SK-N-SH (cell line): Measurements from ENCODE around the gene TGFBR3. TPM values are rescaled to one million over a fixed set of nuclear protein-coding genes. Genes with fewer than 3 reads are reported as not detected.

Experiments
- CTCF ChIA-PET: fragments of 300-600, 350-600 bp; formaldehyde crosslinking; extraction: SDS; loops from one replicate; lab custom pipeline; 2021; lab: Yijun Ruan, JAX
- POLR2A ChIA-PET: fragments of 350-600 bp; sonication (Branson Sonifier 250); formaldehyde crosslinking; extraction: SDS; loops from one replicate; lab custom pipeline; 2020; ENCODE audit warnings: antibody characterized with exemption, inconsistent platforms; lab: Yijun Ruan, JAX
- DNase-seq: peaks from one replicate; pipeline ENCODE4 v3.0.0; 2012
- H2AFZ ChIP-seq: fragments of 200-600 bp; sonication (generic); 2 replicates; pipeline ENCODE4 v1.8.1; 2016; ENCODE audit warnings: antibody characterized with exemption, mild to moderate bottlenecking, low read depth
- H3F3A ChIP-seq: fragments of 200-600 bp; sonication (generic); replicated peaks from 2 replicates; pipeline ENCODE3; 2016; ENCODE audit warnings: antibody characterized with exemption, mild to moderate bottlenecking; ENCODE audit not compliant: insufficient read depth
- H3K27ac ChIP-seq, 2 experiments: fragments of 200-500 bp in 1 of 2; fragments of 200-600 bp in 1 of 2; sonication (Bioruptor generic) in 1 of 2; sonication (generic), shearing (Covaris generic) in 1 of 2; 2 replicates each; pipeline versions ENCODE4 v1.5.1 to v1.6.1; 2014 to 2016; ENCODE audit warnings: low read depth in 2 of 2, inconsistent platforms in 1 of 2, low read length in 1 of 2, mild to moderate bottlenecking in 1 of 2, mixed read lengths in 1 of 2
- H3K27me3 ChIP-seq: fragments of 200-600 bp; sonication (generic), shearing (Covaris generic); 2 replicates; pipeline ENCODE4 v1.6.1; 2016; ENCODE audit warnings: mixed run types; ENCODE audit not compliant: insufficient read depth
- H3K36me3 ChIP-seq, 2 experiments: fragments of 200-500 bp in 1 of 2; fragments of 200-600 bp in 1 of 2; sonication (Bioruptor generic) in 1 of 2; sonication (generic) in 1 of 2; replicated peaks in 1 of 2; 2 replicates each; pipeline versions ENCODE3 to v1.5.1; 2014 to 2016; ENCODE audit warnings: low read length in 1 of 2, mild to moderate bottlenecking in 1 of 2; ENCODE audit not compliant: insufficient read depth in 2 of 2, control insufficient read depth in 1 of 2
- H3K4me1 ChIP-seq, 2 experiments: fragments of 200-500 bp in 1 of 2; fragments of 200-600 bp in 1 of 2; sonication (Bioruptor generic) in 1 of 2; sonication (generic), shearing (Covaris generic) in 1 of 2; 2 replicates each; pipeline versions ENCODE4 v1.5.1 to v1.6.1; 2014 to 2016; ENCODE audit warnings: low read depth in 1 of 2, low read length in 1 of 2, mixed run types in 1 of 2; ENCODE audit not compliant: insufficient read depth in 2 of 2, control insufficient read depth in 1 of 2
- H3K4me2 ChIP-seq: fragments of 200-600 bp; sonication (generic), shearing (Covaris generic); 2 replicates; pipeline ENCODE4 v1.6.1; 2017; ENCODE audit warnings: mixed run types
- H3K4me3 ChIP-seq, 2 experiments: fragments of 200-500 bp in 1 of 2; fragments of 200-600 bp in 1 of 2; sonication (Bioruptor generic) in 1 of 2; sonication (generic), shearing (Covaris generic) in 1 of 2; 2 replicates each; pipeline versions ENCODE4 v1.5.1 to v1.8.1; 2014 to 2016; ENCODE audit warnings: low read depth in 2 of 2, inconsistent platforms in 1 of 2, low read length in 1 of 2, mild to moderate bottlenecking in 1 of 2, mixed read lengths in 1 of 2, moderate library complexity in 1 of 2
- H3K79me2 ChIP-seq: fragments of 200-600 bp; sonication (generic); 2 replicates; pipeline ENCODE4 v1.8.1; 2017; ENCODE audit warnings: mild to moderate bottlenecking; ENCODE audit not compliant: insufficient read depth
- H3K9ac ChIP-seq: fragments of 200-600 bp; sonication (generic); 2 replicates; pipeline ENCODE4 v1.6.1; 2017; ENCODE audit warnings: mixed run types
- H3K9me2 ChIP-seq: fragments of 200-600 bp; sonication (generic); 2 replicates; pipeline ENCODE4 v1.6.1; 2017; ENCODE audit warnings: mixed run types
- H3K9me3 ChIP-seq: fragments of 200-600 bp; sonication (generic); 2 replicates; pipeline ENCODE4 v1.6.1; 2017; ENCODE audit warnings: mixed run types, mild to moderate bottlenecking, moderate library complexity
- H4K20me1 ChIP-seq: fragments of 200-600 bp; sonication (generic); 2 replicates; pipeline ENCODE4 v1.6.1; 2017; ENCODE audit warnings: mild to moderate bottlenecking, mixed run types; ENCODE audit not compliant: insufficient read depth
- ELF1 ChIP-seq: IDR thresholded peaks from 2 replicates; pipeline ENCODE4 v1.4.0; 2012
- FOXM1 ChIP-seq: IDR thresholded peaks from 2 replicates; pipeline ENCODE4 v1.4.0; 2012; ENCODE audit warnings: low read depth, mild to moderate bottlenecking
- GABPA ChIP-seq: IDR thresholded peaks from 2 replicates; pipeline ENCODE4 v1.4.0; 2012; ENCODE audit warnings: low read depth, mild to moderate bottlenecking
- IRF3 ChIP-seq: fragments of 150-350 bp; IDR thresholded peaks from 2 replicates; pipeline ENCODE4 v1.6.1; 2016; ENCODE audit warnings: mild to moderate bottlenecking, low read depth, low read length
- JUND ChIP-seq: IDR thresholded peaks from 2 replicates; pipeline ENCODE4 v1.4.0; 2012
- MEF2A ChIP-seq: IDR thresholded peaks from 2 replicates; pipeline ENCODE4 v1.4.0; 2012; ENCODE audit warnings: low read depth, borderline replicate concordance
- MXI1 ChIP-seq: IDR thresholded peaks from 2 replicates; pipeline ENCODE4 v1.6.1; 2012; ENCODE audit warnings: mild to moderate bottlenecking, low read depth, low read length, improper control_type of control experiment
- NFIC ChIP-seq: IDR thresholded peaks from 2 replicates; pipeline ENCODE4 v1.4.0; 2012; ENCODE audit warnings: borderline replicate concordance
- NRF1 ChIP-seq: IDR thresholded peaks from 2 replicates; pipeline ENCODE4 v1.6.1; 2012; ENCODE audit warnings: low read depth, mild to moderate bottlenecking, low read length
- PBX3 ChIP-seq: IDR thresholded peaks from 2 replicates; pipeline ENCODE4; 2012
- POLR2AphosphoS5 ChIP-seq: IDR thresholded peaks from 2 replicates; pipeline ENCODE4 v1.6.1; 2012; ENCODE audit warnings: low read depth, low read length
- RCOR1 ChIP-seq: fragments of 150-350 bp; IDR thresholded peaks from 2 replicates; pipeline ENCODE4 v1.6.1; 2017; ENCODE audit warnings: antibody characterized with exemption, low read length
- REST ChIP-seq: IDR thresholded peaks from 2 replicates; pipeline ENCODE4 v1.6.1; 2012; ENCODE audit warnings: mild to moderate bottlenecking, low read depth, low read length, moderate library complexity
- RFX5 ChIP-seq: IDR thresholded peaks from 2 replicates; pipeline ENCODE4 v1.6.1; 2012; ENCODE audit warnings: mild to moderate bottlenecking, improper control_type of control experiment, low read length
- RXRA ChIP-seq: IDR thresholded peaks from 2 replicates; pipeline ENCODE4 v1.4.0; 2012; ENCODE audit warnings: low read depth, mild to moderate bottlenecking, borderline replicate concordance
- SMC3 ChIP-seq: IDR thresholded peaks from 2 replicates; pipeline ENCODE4 v1.6.1; 2012; ENCODE audit warnings: low read depth, low read length, improper control_type of control experiment
- TCF12 ChIP-seq: IDR thresholded peaks from 2 replicates; pipeline ENCODE4 v1.4.0; 2012
- ZBTB33 ChIP-seq: IDR thresholded peaks from 2 replicates; pipeline ENCODE4 v1.4.0; 2012; ENCODE audit warnings: low read depth, borderline replicate concordance
- WGBS: methylation state at CpG from one replicate; pipeline ENCODE4 v1.1.6; 2017; ENCODE audit warnings: low lambda C conversion rate; 5-methylcytosine and 5-hydroxymethylcytosine counted together
- polyA plus RNA-seq, 3 experiments: library from polyadenylated mRNA; depleted of rRNA; stranded (reverse); fragments of >200 nt; gene quantifications; 2 replicates each; pipeline ENCODE4 v1.2.3, GENCODE V29; 2012
- TF ChIP-seq, protein P1 (sequence below): fragments of 200-600 bp; sonication (generic); IDR thresholded peaks from 2 replicates; pipeline ENCODE4 v1.6.1; 2017; ENCODE audit warnings: antibody characterized with exemption, mild to moderate bottlenecking, moderate library complexity

Gene TGFBR3
- polyA plus RNA-seq, 1 of the 3 experiments (the other 2 are of a cell fraction), result 0.07 TPM

DNA sequence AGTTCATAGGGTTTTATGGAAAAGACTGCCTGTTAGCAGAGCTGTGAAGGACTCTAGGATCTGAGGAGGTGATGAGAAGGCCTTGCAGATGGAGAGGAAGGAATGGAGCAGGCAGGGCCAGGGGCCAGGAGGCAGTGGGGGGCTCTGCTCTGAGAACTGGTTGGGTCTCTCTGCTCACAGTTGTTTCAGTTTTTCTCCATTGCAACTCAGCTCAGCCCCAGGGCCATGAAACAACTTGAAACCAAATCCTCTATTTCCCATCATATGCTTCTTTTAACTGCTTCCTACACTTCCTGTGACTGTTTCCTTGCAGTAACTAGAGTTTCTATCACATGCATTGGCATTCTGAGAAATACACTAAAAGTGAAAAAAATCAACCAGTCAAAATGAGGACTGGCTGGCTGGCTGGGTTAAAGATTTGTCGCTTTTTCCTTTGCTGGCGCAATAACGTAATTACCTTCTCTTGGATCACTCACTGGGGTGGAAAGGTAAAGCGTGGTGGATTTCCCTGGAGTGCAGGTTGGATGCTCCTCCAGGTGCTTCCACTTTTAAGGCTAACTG, 213.3 kb downstream of the TGFBR3 start:
- DNase-seq, result no peak
- H4K20me1 ChIP-seq, result no peaks in the 10 kb centered on the region
- 44% methylated on average over 4 of the region's 4 CpGs for WGBS
- H3K36me3 ChIP-seq, result no peaks in the 10 kb centered on the region
- CTCF ChIA-PET, result interaction anchor here (1.0 kb wide), 1 partner anchor 11 kb away, joined by 3 read pairs; no protein-coding TSS in a partner anchor
- H3K9ac ChIP-seq, result no peak overlapping the region
- no peaks in the 10 kb centered on the region for H3K9me3 ChIP-seq
- peaks cover 42% of the 10 kb centered on the region; the same call in 1 of the 2 replicates for H3K27me3 ChIP-seq
- no peaks in the 10 kb centered on the region for H3F3A ChIP-seq
- no peaks in the 10 kb centered on the region for H3K79me2 ChIP-seq
- TF ChIP-seq RXRA (no peak), PBX3 (no peak), REST (no peak), RFX5 (no peak), IRF3 (no peak), NFIC (no peak), MEF2A (no peak), MXI1 (no peak), GABPA (no peak), ZBTB33 (no peak), FOXM1 (no peak), NRF1 (no peak), JUND (no peak), RCOR1 (no peak), SMC3 (no peak), ELF1 (no peak), TCF12 (no peak), POLR2AphosphoS5 (no peak)
- TF ChIP-seq, protein P1, sequence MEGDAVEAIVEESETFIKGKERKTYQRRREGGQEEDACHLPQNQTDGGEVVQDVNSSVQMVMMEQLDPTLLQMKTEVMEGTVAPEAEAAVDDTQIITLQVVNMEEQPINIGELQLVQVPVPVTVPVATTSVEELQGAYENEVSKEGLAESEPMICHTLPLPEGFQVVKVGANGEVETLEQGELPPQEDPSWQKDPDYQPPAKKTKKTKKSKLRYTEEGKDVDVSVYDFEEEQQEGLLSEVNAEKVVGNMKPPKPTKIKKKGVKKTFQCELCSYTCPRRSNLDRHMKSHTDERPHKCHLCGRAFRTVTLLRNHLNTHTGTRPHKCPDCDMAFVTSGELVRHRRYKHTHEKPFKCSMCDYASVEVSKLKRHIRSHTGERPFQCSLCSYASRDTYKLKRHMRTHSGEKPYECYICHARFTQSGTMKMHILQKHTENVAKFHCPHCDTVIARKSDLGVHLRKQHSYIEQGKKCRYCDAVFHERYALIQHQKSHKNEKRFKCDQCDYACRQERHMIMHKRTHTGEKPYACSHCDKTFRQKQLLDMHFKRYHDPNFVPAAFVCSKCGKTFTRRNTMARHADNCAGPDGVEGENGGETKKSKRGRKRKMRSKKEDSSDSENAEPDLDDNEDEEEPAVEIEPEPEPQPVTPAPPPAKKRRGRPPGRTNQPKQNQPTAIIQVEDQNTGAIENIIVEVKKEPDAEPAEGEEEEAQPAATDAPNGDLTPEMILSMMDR, result no peak
- TF ChIP-seq, all 33 proteins: peak for 0
- Histone ChIP-seq H3K9me2 (no peaks in the 10 kb centered on the region), H3K4me3 (no peak overlapping the region), H3K27ac (no peak overlapping the region), H2AFZ (no peak overlapping the region), H3K4me2 (no peak overlapping the region), H3K4me1 (no peaks in the 10 kb centered on the region)
- POLR2A ChIA-PET, result no interaction called here
